Measurements from ENCODE around the gene PSKH1.
"Not testable (repeated sequence)": the region's sequence is repeated elsewhere in the genome, so short reads cannot be mapped to it uniquely, and the experiment has no call there.

The PSKH1 gene
- total RNA-seq: 11.3 to 24.5 reads per million in 2 donors

DNA sequence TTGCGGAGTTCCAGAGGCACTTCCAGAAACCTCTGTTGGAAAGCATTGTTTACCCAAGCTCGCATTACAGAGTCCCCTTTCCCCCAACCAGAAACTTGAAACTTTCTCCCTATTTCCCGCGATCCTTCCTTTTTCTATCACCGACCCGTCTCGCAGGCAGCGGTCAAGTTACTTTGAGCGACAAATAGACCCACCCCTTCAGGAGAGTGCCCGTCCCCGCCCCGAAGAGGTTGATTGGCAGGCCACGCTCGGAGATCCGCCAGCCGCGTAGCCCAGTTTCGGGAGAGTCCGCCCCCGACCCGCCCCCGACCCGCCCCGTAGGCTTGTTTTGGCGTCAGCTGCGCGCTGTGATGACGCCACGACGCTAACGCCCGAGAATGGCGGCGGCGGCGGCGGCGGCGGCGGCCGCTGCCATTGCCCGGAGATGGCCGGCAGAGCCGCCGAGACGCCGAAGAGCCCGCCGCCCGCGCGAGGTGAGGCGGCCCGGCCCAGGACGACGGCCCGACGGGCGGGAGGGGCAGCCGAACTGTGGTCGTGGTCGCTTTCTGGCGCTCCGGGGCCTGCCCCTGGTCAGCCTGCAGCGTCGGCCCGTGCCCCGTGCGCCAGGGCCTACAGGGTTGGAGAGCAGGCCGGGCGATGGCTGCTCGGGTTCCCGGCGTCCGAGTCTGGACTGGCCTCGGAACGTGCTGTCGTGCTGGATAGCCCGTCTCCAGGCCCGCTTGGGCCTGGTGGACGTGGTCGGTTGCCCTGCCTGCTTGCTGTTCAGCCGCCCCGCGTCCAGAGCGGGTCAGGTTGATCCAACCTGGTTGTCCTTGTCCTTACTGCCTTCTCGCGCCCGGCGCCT, at the start of gene PSKH1:
TSS of gene PSKH1 (plus strand) at position 356 of the 844 bp plus-strand sequence. CDS start 15,496 bp downstream, outside the sequence.
- peak; percentile 95 for DNase-seq

DNA sequence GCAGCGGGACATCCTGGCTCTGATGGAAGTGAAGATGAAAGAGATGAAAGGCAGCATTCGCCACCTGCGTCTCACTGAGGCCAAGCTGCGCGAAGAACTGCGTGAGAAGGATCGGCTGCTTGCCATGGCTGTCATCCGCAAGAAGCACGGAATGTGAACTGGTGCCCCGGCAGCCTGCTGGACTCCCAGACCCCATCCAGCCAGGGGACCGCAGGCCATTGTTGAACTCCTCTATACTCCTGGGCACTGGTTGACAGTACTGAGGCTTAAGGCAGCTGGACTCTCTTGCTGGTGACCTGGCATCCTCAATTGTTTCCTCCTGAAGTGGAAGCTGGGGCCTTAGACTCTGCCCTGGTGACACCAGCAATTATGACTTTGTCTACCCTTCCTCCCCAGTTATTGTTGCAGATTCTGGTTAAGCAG, 49.7 kb upstream of the PSKH1 start:
- peak; percentile 51 for DNase-seq

DNA sequence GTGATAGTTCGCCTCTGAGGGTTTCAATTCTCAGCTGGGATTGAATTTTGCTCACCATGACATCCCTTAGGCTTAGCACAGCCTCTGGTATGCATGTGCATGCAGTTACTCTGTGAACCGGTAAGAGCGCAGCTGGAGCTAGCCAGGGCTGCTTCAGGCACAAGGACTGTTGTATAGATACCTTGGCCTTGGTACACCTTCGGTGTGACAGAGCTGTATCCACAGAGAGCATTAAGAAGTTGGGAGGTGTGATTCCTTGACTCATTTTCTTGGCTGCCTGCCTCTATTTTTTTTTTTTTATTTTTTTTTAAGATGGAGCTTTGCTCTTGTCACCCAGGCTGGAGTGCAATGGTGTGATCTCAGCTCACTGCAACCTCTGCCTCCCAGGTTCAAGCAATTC, 48.6 kb upstream of the PSKH1 start:
- no peak for DNase-seq

DNA sequence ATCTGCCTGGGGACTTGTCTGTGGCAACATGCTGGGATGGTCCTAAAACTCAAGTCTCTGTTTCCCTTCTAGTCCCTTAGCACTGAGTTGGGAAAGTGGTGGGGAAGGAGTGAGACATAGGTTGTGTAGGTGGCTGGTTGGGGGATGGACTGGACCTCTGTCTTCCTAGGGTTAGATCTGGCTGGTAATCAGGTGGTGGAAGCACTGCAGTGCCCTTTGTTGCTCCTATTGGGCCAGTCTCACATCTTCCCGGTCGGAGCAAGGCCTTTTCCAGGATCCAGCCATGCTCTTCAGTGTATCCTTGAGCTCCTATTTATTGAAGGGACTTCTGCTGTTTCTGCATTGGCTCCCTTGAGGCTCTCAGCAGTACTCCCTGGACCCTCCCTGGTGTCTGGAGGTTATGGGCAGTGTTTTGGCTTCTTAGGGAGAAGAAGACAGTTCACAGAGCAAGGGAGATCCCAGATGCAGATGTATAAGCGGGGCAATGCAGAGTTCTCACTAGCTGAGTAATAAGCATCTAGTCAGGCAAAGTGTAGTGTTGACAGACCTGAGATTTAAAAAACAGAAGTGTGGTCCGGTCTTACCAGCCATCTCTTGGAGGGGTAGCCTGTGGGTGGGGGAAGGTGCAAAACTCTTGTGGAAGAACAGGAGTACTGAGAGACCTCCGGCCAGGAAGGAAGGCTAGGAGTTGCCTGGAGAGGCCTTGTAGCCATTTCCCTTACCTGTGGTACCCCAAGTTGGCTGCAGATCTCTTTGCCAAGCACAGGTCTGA, 47.6 kb upstream of the PSKH1 start:
- DNase-seq: no peak

DNA sequence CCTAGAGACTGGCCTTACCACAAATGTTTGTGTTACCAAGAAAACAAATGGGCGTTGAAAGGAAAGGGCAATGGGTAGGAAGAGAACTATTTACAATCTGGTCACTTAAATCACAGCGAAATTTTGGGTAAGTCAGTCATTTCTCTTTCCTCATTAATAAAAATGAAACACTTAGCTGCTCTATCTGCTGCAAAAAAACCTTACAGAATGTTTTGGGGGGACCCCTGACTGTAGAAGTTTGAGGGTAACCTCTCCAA, 47.1 kb upstream of the PSKH1 start:
- DNase-seq: no peak

DNA sequence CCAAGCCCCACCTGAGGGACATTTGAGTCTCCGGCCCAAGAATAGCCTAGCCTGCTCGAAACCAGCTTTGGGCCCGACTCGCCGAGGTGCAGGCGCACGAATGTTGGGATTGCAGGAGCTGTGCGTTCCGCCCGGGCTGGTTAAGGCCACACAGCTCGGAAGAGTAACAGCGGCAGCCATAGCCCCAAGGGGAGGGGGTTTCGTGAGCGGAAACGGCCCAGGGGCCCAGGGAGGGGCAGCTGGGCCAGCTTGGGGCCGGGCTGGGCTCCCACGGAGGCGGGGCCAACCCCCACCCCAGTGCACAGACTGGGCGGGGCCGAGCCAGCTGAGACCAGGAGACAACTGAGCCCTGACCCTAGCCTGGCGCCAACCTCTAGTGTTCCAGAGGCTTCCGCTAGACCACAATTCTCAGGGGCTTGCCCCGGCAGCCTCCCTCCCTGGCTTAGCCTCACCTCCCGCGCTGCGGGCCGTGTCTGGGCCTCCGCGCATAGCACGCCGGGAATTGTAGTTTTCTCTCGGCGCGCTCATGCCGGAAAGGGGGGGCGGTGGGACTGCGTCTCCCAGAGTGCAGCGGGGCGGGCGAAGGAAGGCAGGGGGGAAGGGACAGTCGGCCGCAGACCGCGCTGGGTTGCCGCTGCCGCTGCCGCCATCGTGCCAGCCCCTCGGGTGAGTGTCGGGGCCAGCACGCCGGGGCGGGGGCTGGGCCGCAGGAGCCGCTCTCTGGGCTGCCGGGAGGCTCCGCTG, 46.6 kb upstream of the PSKH1 start, which contains the start of gene NUTF2:
TSS of gene NUTF2 (plus strand) at position 614 of the 744 bp plus-strand sequence. CDS start 18,198 bp downstream, outside the sequence.
- DNase-seq: peak; percentile 94

DNA sequence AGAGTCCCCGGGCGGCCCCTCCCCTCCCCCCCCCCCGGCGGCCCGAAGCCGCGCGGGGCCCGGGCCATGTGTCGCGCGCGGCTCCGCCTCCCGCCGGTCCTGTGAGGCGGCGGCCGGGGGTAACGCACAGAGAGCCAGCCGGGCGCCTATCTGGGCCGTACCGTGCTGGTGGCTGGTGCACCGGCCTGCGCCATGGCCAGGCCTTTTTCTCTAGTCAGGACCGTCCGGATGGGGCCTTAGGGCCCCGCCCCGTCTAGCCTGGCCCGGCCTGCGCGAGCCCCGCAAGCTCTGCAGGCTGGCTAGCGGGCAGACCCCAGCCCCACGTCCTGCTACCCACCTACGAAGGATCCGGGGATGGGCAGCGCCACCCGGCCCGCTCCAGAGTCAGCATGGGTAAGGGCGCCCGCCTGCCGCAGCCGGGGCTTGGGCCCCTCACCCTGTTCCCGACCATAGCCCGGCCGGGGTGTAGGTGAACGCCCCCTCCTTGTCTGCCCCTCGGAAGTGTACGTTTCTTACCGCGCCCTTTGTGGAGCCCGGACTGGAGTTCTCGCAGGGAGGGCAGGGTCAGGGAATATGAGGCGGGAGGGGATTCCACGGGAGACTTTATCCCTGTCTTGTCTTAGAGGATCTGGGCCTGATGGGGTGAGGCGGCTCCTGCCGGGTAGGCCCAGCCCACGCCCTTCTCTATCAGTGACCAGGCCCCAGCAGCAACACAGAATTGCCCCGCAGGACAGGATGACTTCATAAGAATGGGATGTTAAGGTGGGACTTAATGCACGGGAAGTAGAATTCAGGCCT, 45.8 kb upstream of the PSKH1 start, which contains the start of gene CENPT:
TSS of gene CENPT (minus strand) at position 630 of the 798 bp plus-strand sequence. CDS start 13,834 bp downstream, outside the sequence.
- no peak for DNase-seq

DNA sequence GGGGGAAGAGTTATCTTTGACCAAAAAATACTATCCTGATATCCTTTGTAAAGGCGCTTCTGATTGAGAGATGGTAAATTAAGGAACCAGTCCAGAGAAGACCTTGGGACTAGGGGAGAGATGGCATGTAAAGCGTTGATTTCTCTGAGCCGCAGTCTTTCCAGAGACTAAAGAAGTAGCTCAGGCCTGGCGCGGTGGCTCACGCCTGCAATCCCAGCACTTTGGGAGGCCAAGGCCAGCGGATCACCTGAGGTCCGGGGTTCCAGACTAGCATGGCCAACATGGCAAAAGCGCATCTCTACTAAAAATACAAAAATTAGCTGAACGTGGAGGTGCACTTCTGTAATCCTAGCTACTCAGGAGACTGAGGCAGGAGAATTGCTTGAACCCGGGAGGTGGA, 44.9 kb upstream of the PSKH1 start:
- no peak for DNase-seq

DNA sequence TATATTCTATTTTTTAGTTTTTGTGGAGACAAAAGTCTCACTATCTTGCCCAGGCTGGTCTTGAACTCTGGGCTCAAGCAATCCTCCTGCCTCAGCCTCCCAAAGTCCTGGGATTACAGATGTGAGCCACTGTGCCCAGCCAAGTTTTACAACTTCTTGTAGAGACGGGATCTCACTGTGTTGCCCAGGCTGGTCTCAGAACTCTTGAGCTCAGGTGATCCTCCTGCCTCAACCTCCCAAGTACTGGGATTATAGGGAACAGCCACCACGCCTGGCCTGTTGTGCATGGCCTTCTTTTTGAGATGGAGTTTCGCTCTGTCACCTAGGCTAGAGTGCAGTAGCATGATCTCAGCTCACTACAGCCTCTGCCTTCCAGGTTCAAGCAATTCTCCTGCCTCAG, 39.4 kb upstream of the PSKH1 start:
- DNase-seq: no peak

DNA sequence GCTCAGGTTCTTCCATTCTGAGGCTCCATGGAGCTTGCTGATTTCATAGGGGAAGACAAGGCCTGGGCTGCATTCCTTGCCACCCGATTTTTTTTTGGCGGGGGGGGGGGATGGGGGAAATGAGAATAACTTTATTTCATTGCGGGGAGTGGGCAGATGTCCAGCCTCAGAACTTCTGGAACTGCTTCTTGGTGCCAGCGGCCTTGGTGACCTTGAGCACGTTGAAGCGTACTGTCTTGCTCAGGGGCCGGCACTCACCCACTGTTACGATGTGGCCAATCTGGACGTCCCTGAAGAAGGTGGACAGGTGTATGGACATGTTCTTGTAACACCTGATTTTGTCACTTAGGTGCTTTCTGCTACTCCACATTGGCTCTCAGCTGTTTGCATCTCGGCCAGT, 37.3 kb upstream of the PSKH1 start:
- no peak for DNase-seq

DNA sequence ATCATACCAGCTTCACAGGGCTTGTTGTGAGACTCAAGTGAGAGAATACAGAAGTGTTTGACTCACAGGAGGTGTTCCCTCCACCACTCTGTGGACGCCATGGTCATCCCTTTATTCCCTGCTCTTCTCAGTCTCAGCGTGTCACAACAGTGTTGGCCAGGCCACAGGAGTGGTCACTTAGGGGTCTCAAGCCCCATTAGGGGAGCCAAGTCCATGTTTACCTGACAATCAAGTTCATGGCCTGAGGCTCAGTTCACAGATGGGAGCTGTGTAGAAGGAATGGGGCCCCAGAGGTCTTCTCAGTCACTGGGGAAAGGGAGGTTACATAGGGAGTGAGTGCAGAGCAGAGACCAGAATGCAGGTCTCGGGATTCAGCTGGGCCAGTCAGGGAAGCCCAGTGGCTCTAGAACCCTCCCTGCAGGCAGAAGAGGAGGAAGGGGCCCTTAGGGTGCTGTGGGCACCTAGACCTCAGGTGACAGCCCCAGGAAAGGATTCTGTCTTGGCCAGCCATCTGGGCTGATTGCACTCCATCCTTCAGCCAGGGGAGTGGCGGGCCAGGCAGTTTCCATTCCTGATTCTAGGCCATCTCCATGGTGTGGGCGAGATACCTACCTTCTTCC, 36.0 kb upstream of the PSKH1 start:
- no peak for DNase-seq

DNA sequence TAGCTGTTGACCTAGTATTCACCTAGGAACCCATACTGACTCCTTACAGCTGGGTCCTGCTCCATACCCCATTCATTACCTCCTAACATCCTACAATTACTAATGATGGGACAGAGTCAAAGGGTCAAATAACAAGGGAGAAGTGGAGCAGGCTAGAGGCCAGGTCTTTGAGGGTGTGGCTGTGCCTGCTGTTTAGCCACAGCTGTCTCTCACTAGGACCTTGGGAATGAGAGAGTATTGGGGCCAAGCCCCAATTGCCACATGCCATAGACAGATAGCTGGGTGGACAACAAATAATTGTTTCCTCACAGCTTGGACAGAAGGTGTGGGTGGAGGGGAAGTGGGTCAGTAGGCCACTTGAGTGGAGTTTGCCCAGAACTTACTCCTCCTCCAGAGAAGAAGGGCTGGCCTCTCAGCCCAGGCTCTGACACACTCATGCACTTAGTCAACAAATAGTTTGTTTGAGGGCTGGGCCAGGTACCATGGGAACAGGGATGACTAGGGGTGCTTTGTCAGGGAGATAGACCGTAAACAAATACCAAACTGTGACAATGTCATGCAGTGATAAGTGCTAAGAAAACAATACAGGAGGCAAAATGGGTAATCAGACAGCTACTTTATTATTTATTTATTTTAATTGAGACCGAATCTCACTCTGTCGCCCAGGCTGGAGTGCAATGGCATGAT, 35.4 kb upstream of the PSKH1 start:
- DNase-seq: no peak

DNA sequence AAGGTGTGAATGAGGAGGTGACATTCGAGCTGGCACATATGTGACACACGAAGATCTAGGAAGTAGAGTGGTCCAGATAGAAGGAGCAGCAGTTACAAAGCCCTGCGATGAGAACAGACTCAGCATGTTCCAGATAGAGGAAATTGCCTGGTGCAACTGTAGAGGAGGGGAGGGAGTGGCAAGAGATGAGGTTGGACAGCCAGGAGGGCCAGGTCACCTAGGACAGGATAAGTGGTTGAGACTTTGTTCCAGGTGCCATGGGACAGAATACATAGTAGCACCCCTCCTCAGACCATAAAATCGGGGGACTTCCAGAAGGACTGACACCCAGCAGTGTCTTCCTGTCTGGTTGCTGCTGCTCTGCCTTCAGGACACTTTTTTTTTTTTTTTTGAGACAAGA, 34.6 kb upstream of the PSKH1 start:
- no peak for DNase-seq

DNA sequence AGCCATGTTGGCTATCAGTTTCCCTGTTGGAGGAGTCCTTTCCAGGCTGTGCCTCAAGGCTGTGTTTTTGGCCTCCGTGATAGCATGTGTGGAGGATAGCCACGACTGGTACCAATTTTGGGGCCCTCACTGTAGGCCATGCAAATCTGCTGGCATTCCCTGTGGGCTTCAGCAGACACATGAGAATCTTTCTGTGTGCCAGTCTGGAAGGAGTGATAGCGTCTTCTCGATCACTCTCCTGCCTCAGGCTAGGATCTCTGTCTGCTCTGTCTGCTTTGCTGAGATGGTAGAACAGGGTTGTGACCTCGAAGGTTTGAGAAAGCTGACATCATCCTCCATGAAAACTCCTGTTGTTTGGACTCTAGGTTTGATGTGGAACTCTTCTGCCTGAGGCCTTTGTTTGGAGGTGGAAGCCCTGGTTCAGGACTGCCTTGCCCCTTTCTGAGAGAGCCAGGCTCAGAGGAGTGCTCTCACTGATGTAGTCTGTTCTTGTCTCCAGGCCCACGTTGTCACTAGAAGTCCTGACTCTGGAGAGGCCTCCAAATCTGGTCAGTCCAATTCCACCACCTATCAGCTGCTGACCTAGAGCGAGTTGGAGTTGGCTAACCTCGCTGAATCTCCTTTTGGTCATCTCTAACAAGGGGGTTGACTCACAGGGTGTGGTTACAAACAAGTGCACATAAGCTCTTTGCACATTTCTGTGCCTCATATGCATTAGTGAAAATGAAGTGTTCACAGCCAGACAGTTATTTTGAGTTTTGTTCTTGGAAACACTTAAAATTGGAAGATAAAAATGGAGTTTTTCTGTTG, 32.3 kb upstream of the PSKH1 start:
- DNase-seq: no peak

DNA sequence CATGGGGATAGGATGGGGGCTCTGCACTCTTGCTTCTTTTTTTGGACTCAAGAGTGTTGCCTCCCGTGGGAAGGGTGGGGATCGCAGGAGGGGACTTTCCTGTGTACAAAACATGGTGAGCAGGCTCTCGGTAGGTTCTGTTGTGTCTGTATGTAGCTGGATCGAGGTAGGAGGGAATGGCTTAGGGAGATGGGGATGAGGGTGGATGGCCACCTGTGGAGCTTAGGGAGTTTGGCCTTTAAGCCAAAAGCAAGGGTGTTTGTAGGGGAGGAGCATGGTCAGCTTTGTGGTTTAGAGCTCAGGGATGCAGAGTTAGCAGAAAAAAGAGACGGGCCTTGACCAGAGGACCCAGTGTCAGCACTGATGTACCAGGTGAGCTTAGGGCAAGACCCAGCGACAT, 31.2 kb upstream of the PSKH1 start:
- no peak for DNase-seq

DNA sequence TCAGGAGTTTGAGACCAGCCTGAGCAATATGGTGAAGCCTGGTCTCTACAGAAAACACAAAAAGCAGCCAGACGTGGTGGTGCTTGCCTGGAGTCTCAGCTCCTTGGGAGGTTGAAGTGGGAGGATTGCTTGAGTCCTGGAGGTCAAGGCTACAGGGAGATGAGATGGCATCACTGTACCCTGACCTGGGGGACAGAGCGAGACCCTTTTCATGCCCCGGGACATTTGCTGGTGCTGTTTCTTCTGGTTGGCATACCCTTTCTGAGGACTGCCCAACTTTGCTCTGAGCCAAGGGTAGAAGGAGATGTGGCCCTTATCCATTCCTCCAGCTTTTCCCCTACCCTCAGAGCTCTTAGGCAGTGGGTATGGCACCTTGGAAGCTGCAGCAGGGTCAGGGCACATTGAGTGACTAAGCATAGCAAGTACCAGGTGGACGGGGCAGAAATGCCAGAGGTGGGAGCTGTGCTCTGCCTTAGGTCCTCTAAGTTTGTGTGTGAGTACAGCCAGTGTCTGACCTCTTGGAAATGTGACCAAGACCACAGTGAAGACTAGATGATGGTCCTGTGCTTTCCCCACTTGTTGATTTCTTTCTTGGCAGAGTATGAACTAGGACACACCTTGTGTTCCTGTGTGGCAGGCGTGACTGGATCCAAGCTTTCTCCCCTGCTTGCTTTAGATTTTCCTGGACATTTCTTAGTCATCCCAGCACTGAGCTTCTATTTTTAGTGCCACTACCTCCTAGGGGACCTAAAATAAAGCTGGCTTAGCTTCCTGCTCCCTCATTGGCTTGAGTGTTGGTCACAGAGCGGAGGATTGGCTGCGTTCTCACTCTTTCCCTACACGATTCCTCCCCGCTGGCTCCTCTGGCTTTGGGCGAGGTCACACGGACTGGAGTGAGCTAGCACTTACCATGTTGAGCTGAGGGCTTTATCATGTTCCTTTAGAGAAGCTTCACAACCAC, 30.2 kb upstream of the PSKH1 start:
- DNase-seq: no peak

DNA sequence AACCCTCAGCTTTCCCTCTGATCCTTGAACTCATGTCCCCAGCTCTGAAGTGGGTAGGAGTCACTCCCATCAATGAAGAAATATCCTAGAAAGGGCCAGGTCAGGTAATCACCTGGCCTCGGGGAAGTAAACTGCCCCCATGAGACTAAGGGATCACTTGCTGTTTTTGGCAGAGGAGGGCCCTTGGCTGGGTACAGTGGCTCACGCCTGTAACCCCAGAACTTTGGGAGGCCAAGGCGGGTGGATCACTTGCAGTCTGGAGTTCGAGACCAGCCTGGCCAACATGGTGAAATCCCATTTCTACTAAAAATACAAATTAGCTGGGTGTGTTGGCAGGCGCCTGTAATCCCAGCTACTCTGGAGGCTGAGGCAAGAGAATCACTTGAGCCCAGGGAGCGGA, 29.0 kb upstream of the PSKH1 start:
- not testable (repeated sequence) for DNase-seq

DNA sequence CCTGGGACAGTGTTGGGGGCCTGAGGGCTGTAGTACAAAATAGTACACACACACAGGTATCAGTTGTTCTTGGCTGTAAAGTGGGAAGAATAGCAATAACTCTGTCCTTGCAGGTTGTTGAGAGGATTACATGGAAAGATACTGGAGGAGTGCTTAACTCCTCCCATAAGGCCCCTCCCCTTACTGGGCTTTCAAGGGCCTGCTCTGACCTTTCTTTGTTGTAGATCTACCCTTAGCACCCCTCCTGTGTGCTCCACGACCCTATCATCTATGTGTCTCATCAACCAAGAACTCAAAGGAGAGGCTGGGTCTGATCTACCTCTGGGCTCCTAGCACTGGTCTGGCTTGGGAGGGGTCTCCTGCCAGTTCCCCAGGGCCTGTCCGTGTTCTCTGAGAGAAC, 28.5 kb upstream of the PSKH1 start:
- DNase-seq: no peak

DNA sequence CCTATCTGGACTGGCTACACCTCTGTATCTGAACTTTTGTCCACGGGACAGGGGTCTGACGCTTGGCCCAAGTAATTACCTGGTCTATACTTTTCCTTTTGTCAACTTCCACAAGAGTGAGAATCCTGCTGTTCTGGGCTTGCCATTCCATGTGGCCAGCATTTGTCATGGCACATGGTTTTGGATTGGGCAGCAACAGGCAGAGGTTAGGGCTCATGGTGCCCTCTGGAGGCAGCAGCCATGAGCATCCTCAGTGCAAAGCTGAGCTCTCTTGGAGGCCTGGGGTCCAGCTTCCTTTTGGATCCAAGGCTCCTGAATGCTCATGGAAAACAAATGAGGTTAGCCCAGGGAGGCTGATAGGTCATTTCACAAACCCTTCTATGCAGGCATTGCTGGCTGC, 27.7 kb upstream of the PSKH1 start:
- no peak for DNase-seq

All from T-helper 9 cell (primary cell).